Measurements from ENCODE around the gene DBNDD2. TPM values are rescaled to one million over a fixed set of nuclear protein-coding genes. Genes with fewer than 3 reads are reported as not detected.

The DBNDD2 gene
- total RNA-seq, 1 donor from 2014 or later: 82.2 TPM

- Histone ChIP-seq H3K27me3 (ENCODE audit: low read depth) (no peaks in the 10 kb centered on the region), H3K9me3 (no peaks in the 10 kb centered on the region), H3K4me1 (no peaks in the 10 kb centered on the region), H3K36me3 (no peaks in the 10 kb centered on the region), H3K27ac (no peak overlapping the region), H3K4me3 (no peak overlapping the region)
- TF ChIP-seq CTCF (IDR thresholded peaks at IDR 0.05): no peak
- peak in 1 of 2 donors; percentile 9 for ATAC-seq
- no peak for DNase-seq
- intact Hi-C loops (cut with DNase I): no loop called here
Observed at GRCh38 chr20:45395114-45395415, 13.0 kb upstream of the DBNDD2 start.

- intact Hi-C loops (cut with DNase I): no loop called here
- DNase-seq: no peak
- TF ChIP-seq CTCF (IDR thresholded peaks at IDR 0.05): no peak
- no peaks in the 10 kb centered on the region for H3K27me3 ChIP-seq (ENCODE audit: low read depth)
- H3K4me3 ChIP-seq: no peak overlapping the region
- no peaks in the 10 kb centered on the region for H3K4me1 ChIP-seq
- no peaks in the 10 kb centered on the region for H3K36me3 ChIP-seq
- no peak overlapping the region for H3K27ac ChIP-seq
- peaks cover 7% of the 10 kb centered on the region for H3K9me3 ChIP-seq
- ATAC-seq: no peak
Observed at GRCh38 chr20:45399018-45399417, 9.1 kb upstream of the DBNDD2 start.

- Histone ChIP-seq H3K27me3 (ENCODE audit: low read depth) (no peaks in the 10 kb centered on the region), H3K27ac (no peak overlapping the region), H3K9me3 (peaks cover 7% of the 10 kb centered on the region), H3K4me3 (no peak overlapping the region), H3K4me1 (peaks cover 3% of the 10 kb centered on the region), H3K36me3 (no peaks in the 10 kb centered on the region)
- intact Hi-C loops (cut with DNase I): no loop called here
- DNase-seq: no peak
- no peak for ATAC-seq
- no peak for TF ChIP-seq CTCF (IDR thresholded peaks at IDR 0.05)
Observed at GRCh38 chr20:45400346-45401031, 7.6 kb upstream of the DBNDD2 start.

DNA sequence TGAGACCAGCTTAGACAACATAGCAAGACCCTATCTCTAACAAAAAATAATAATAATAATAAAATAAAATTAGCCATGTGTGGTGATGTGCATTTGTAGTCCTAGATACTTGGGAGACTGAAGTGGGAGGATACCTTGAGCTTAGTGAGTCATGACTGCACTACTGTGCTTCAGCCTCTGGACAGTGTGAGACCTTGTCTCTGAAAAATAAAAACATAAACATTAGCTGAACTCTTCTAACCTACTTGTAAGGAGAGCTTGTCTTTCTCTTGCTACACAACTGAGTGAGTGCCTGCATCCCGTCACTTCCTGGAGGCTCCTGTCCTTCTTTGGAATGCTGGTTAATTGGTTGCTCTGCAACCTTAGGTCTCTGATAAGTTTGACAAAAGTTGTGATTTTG lies 5.1 kb upstream of the DBNDD2 start:
- Histone ChIP-seq H3K9me3 (peaks cover 7% of the 10 kb centered on the region), H3K36me3 (no peaks in the 10 kb centered on the region), H3K4me3 (no peak overlapping the region), H3K4me1 (peaks cover 14% of the 10 kb centered on the region), H3K27ac (no peak overlapping the region), H3K27me3 (ENCODE audit: low read depth) (no peaks in the 10 kb centered on the region)
- TF ChIP-seq CTCF (IDR thresholded peaks at IDR 0.05): no peak
- no peak for DNase-seq
- intact Hi-C loops (cut with DNase I): no loop called here
- ATAC-seq: no peak

DNA sequence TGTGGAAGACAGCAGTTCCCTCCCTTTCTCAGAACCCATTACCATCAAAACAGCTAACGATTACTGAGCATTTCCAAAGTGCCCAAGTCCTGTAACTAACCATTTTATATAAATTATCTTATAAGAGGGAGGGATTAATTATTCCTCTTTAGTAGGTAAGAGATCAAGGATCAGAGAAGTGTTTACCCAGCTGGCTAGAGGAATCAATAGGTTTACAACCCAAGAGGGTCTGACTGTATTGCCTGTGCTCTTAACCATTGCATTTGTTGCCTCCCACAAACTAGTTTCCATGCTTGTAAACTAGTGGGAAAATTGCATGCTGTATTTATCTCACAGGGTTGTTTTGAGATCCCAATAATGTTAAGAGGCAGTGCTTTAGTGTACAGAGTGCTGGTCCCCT lies 3.7 kb upstream of the DBNDD2 start:
- Histone ChIP-seq H3K27me3 (ENCODE audit: low read depth) (no peaks in the 10 kb centered on the region), H3K36me3 (peaks cover 6% of the 10 kb centered on the region), H3K4me1 (peaks cover 27% of the 10 kb centered on the region), H3K9me3 (peaks cover 7% of the 10 kb centered on the region), H3K27ac (no peak overlapping the region), H3K4me3 (no peak overlapping the region)
- TF ChIP-seq CTCF (IDR thresholded peaks at IDR 0.05): no peak
- no peak for DNase-seq
- no peak for ATAC-seq
- intact Hi-C loops (cut with DNase I): no loop called here

All from lower lobe of right lung (tissue), 2 donors.